H9 (cell line): ENCODE measurements around the gene ANKFY1. TPM values are rescaled to one million over a fixed set of nuclear protein-coding genes. Genes with fewer than 3 reads are reported as not detected.

Source experiments
- DNase-seq: peaks from one replicate; pipeline ENCODE4 v3.0.0-alpha.2; 2017
- H2AFZ ChIP-seq: one replicate; pipeline ENCODE4 v1.6.1; 2013; ENCODE audit warnings: mild to moderate bottlenecking, low read length, control low read depth, moderate library complexity
- H2AK5ac ChIP-seq: 2 replicates; pipeline ENCODE4 v1.6.1; 2013; ENCODE audit warnings: low read length, control low read depth, mixed read lengths; ENCODE audit not compliant: insufficient read length
- H2BK120ac ChIP-seq: one replicate; pipeline ENCODE4 v1.6.1; 2013; ENCODE audit warnings: low read depth, mild to moderate bottlenecking, low read length, control low read depth, inconsistent platforms; ENCODE audit not compliant: poor library complexity, severe bottlenecking
- H2BK12ac ChIP-seq: 2 replicates; pipeline ENCODE4 v1.6.1; 2013; ENCODE audit warnings: low read length, control low read depth, mixed read lengths, low read depth; ENCODE audit not compliant: insufficient read length
- H2BK15ac ChIP-seq: 2 replicates; pipeline ENCODE4 v1.6.1; 2013; ENCODE audit warnings: low read depth, low read length, control low read depth
- H2BK20ac ChIP-seq: one replicate; pipeline ENCODE4 v1.6.1; 2013; ENCODE audit warnings: low read depth, mild to moderate bottlenecking, low read length, control low read depth, inconsistent platforms; ENCODE audit not compliant: poor library complexity, severe bottlenecking
- H2BK5ac ChIP-seq: 2 replicates; pipeline ENCODE4 v1.6.1; 2013; ENCODE audit warnings: low read length, control low read depth, mixed read lengths; ENCODE audit not compliant: insufficient read length
- H3K14ac ChIP-seq: 2 replicates; pipeline ENCODE4 v1.6.1; 2013; ENCODE audit warnings: low read length, control low read depth; ENCODE audit not compliant: insufficient read depth
- H3K18ac ChIP-seq: 2 replicates; pipeline ENCODE4 v1.6.1; 2013; ENCODE audit warnings: low read depth, mild to moderate bottlenecking, mixed read lengths, low read length, control low read depth; ENCODE audit not compliant: insufficient read length
- H3K23ac ChIP-seq: 2 replicates; pipeline ENCODE4 v1.6.1; 2013; ENCODE audit warnings: low read length, control low read depth, mixed read lengths, low read depth; ENCODE audit not compliant: insufficient read length
- H3K23me2 ChIP-seq: 2 replicates; pipeline ENCODE4 v1.6.1; 2013; ENCODE audit warnings: low read depth, mild to moderate bottlenecking, mixed read lengths, low read length, control low read depth; ENCODE audit not compliant: insufficient read length, poor library complexity, severe bottlenecking
- H3K27ac ChIP-seq: 2 replicates; pipeline ENCODE4 v1.5.1; 2013; ENCODE audit warnings: low read length, control low read depth, mixed read lengths, low read depth; ENCODE audit not compliant: insufficient read length
- H3K27me3 ChIP-seq: 2 replicates; pipeline ENCODE4 v1.6.1; 2013; ENCODE audit warnings: low read length, control low read depth, inconsistent platforms; ENCODE audit not compliant: insufficient read depth
- H3K4ac ChIP-seq: 2 replicates; pipeline ENCODE4 v1.6.1; 2013; ENCODE audit warnings: low read depth, mild to moderate bottlenecking, control low read depth, inconsistent platforms, low read length, moderate library complexity
- H3K4me1 ChIP-seq: 2 replicates; pipeline ENCODE4 v1.6.1; 2013; ENCODE audit warnings: low read length, control low read depth, inconsistent platforms; ENCODE audit not compliant: insufficient read depth
- H3K4me2 ChIP-seq: 2 replicates; pipeline ENCODE4 v1.6.1; 2013; ENCODE audit warnings: low read length, control low read depth, mixed read lengths; ENCODE audit not compliant: insufficient read length, insufficient read depth
- H3K56ac ChIP-seq: 2 replicates; pipeline ENCODE4 v1.6.1; 2013; ENCODE audit warnings: low read depth, mild to moderate bottlenecking, mixed read lengths, low read length, control low read depth; ENCODE audit not compliant: insufficient read length
- H3K79me1 ChIP-seq: 2 replicates; pipeline ENCODE4 v1.6.1; 2013; ENCODE audit warnings: low read depth, mild to moderate bottlenecking, moderate library complexity, low read length, control low read depth, inconsistent platforms; ENCODE audit not compliant: insufficient read depth, poor library complexity, severe bottlenecking
- H3K79me2 ChIP-seq: 2 replicates; pipeline ENCODE4 v1.6.1; 2013; ENCODE audit warnings: low read length, control low read depth, inconsistent platforms; ENCODE audit not compliant: insufficient read depth
- H3K9ac ChIP-seq: 2 replicates; pipeline ENCODE4 v1.6.1; 2013; ENCODE audit warnings: low read length, control low read depth, mixed read lengths; ENCODE audit not compliant: insufficient read length; ENCODE audit errors: extremely low read depth
- H3K9me3 ChIP-seq: one replicate; pipeline ENCODE4 v1.6.1; 2013; ENCODE audit warnings: low read depth, low read length, inconsistent platforms; ENCODE audit not compliant: control insufficient read depth
- H3T11ph ChIP-seq: one replicate; pipeline ENCODE4 v1.6.1; 2013; ENCODE audit warnings: mild to moderate bottlenecking, low read length, control low read depth, inconsistent platforms
- H4K20me1 ChIP-seq: one replicate; pipeline ENCODE4 v1.6.1; 2013; ENCODE audit not compliant: control insufficient read depth, insufficient read length, insufficient read depth
- H4K5ac ChIP-seq: 2 replicates; pipeline ENCODE4 v1.6.1; 2013; ENCODE audit warnings: low read depth, mild to moderate bottlenecking, mixed read lengths, low read length, control low read depth; ENCODE audit not compliant: insufficient read length
- H4K8ac ChIP-seq: replicated peaks from 2 replicates; pipeline ENCODE4 v1.6.1; 2013; ENCODE audit warnings: low read length, control low read depth, mixed read lengths, low read depth; ENCODE audit not compliant: insufficient read length
- H4K91ac ChIP-seq: 2 replicates; pipeline ENCODE4 v1.6.1; 2013; ENCODE audit warnings: low read depth, mild to moderate bottlenecking, moderate library complexity, mixed read lengths, low read length, control low read depth; ENCODE audit not compliant: insufficient read length
- H3K27ac Mint-ChIP-seq, 3 experiments: 2 replicates in 2 of 3; 3 replicates in 1 of 3; pipeline ENCODE4 v1.8.0; 2020 to 2021; ENCODE audit warnings: mixed read lengths in 3 of 3, mild to moderate bottlenecking in 1 of 3, moderate library complexity in 1 of 3
- H3K27me3 Mint-ChIP-seq: 2 replicates; pipeline ENCODE4 v1.8.0; 2021; ENCODE audit warnings: low read depth, mild to moderate bottlenecking, moderate library complexity, mixed read lengths
- H3K36me3 Mint-ChIP-seq, 3 experiments: 2 replicates in 2 of 3; 3 replicates in 1 of 3; pipeline ENCODE4 v1.8.0; 2020 to 2021; ENCODE audit warnings: low read depth in 3 of 3, mixed read lengths in 3 of 3; ENCODE audit not compliant: insufficient read depth in 1 of 3
- H3K4me1 Mint-ChIP-seq, 2 experiments: 2 replicates each; pipeline ENCODE4 v1.8.0; 2020; ENCODE audit warnings: mixed read lengths in 2 of 2
- H3K4me3 Mint-ChIP-seq, 2 experiments: 2 replicates in 1 of 2; 3 replicates in 1 of 2; pipeline ENCODE4 v1.8.0; 2020 to 2021; ENCODE audit warnings: mild to moderate bottlenecking in 2 of 2, mixed read lengths in 2 of 2, moderate library complexity in 1 of 2
- H3K9me3 Mint-ChIP-seq, 2 experiments: 2 replicates in 1 of 2; 3 replicates in 1 of 2; pipeline ENCODE4 v1.8.0; 2020; ENCODE audit warnings: mild to moderate bottlenecking in 2 of 2, mixed read lengths in 2 of 2, moderate library complexity in 1 of 2
- WGBS: extraction: QIAGEN DNeasy Blood & Tissue Kit; methylation state at CpG from one replicate; pipeline ENCODE4 v1.1.7; 2013; ENCODE audit warnings: missing lambda C conversion rate, low lambda C conversion rate, mixed read lengths; ENCODE audit not compliant: insufficient read length; ENCODE audit errors: extremely low coverage; 5-methylcytosine and 5-hydroxymethylcytosine counted together
- total RNA-seq: library from RNA; stranded (reverse); gene quantifications from 2 replicates; pipeline ENCODE4 v1.2.1, GENCODE V29; 2021
- TF ChIP-seq, protein P1 (sequence below): fragments of 200-600 bp; sonication (generic); conservative IDR thresholded peaks from 3 replicates; pipeline ENCODE4 v1.8.0; 2021; ENCODE audit warnings: antibody characterized with exemption, mild to moderate bottlenecking

ANKFY1 gene
- total RNA-seq, 1 experiment from 2014 or later: 51.9 TPM

DNA sequence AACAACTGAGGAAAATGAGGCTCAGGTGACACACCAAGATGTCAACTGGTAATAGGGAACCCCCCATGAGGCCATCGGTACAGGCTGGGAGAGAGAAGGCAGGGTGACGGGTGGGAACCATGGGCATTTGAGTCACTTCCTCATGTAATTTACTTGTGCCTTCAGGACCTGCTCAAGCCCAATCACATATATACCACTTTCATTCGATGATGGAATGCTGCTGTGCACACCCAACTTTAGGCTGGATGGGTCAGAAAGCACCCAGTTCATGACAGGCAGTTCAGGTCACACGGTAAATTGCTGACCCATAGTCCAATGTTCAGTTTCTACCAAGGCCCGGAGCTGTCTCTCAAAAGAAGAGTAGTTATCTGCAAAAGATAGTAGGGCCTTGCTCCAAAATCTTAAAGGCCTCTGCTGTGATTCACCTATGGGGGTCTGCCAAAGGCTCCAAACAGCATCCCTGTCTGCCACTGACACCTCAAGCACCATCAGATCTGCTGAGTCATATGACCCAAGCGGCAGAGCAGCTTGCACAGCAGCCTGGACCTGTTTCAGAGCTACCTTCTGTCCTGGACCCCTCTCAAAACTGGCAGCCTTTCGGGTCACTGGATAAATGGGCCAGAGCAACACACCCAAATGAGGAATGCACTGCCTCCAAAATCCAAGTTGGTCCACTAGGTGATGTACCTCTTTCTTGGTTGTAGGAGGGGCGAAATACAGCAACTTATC is 145.6 kb downstream of the ANKFY1 start:
- Histone ChIP-seq H3K27ac (no peak overlapping the region), H3K23ac (no peak overlapping the region), H2BK20ac (no peak overlapping the region), H3K23me2 (no peaks in the 10 kb centered on the region), H3K14ac (no peak overlapping the region), H4K20me1 (no peaks in the 10 kb centered on the region), H3K79me1 (no peaks in the 10 kb centered on the region), H3K27me3 (no peaks in the 10 kb centered on the region), H2BK12ac (no peak overlapping the region), H3K9me3 (no peaks in the 10 kb centered on the region), H4K5ac (no peak overlapping the region), H3K56ac (no peak overlapping the region), H4K8ac (no peak overlapping the region), H3K4ac (no peak overlapping the region), H3T11ph (no peak overlapping the region), H2AK5ac (no peak overlapping the region), H3K79me2 (no peaks in the 10 kb centered on the region), H4K91ac (no peak overlapping the region), H3K4me2 (no peak overlapping the region), H2BK15ac (no peak overlapping the region), H3K4me1 (no peaks in the 10 kb centered on the region), H2AFZ (no peak overlapping the region), H3K18ac (no peak overlapping the region), H2BK120ac (no peak overlapping the region), H2BK5ac (no peak overlapping the region), H3K9ac (no peak overlapping the region)
- TF ChIP-seq, protein P1, sequence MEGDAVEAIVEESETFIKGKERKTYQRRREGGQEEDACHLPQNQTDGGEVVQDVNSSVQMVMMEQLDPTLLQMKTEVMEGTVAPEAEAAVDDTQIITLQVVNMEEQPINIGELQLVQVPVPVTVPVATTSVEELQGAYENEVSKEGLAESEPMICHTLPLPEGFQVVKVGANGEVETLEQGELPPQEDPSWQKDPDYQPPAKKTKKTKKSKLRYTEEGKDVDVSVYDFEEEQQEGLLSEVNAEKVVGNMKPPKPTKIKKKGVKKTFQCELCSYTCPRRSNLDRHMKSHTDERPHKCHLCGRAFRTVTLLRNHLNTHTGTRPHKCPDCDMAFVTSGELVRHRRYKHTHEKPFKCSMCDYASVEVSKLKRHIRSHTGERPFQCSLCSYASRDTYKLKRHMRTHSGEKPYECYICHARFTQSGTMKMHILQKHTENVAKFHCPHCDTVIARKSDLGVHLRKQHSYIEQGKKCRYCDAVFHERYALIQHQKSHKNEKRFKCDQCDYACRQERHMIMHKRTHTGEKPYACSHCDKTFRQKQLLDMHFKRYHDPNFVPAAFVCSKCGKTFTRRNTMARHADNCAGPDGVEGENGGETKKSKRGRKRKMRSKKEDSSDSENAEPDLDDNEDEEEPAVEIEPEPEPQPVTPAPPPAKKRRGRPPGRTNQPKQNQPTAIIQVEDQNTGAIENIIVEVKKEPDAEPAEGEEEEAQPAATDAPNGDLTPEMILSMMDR: no peak
- Mint-ChIP-seq H3K4me3 (no peak overlapping the region), H3K9me3 (no peaks in the 10 kb centered on the region), H3K27me3 (no peaks in the 10 kb centered on the region), H3K27ac (no peak overlapping the region; a peak in 1 of 7 replicates), H3K4me1 (no peaks in the 10 kb centered on the region), H3K36me3 (peaks cover 0 to 33% (median 19%) of the 10 kb centered on the region in 3 experiments; a peak in 5 of 7 replicates)
- no CpG with 5 or more reads among the region's 8 CpGs for WGBS
- no peak for DNase-seq
